ENCODE data around the gene PKD2.
"Not testable (repeated sequence)": the region's sequence is repeated elsewhere in the genome, so short reads cannot be mapped to it uniquely, and the experiment has no call there.

PKD2 gene

GRCh38 chr4:88070031-88070430 is 62.6 kb downstream of the PKD2 start:
- DNase-seq (ENCODE audit: low spot score) = no peak

- DNase-seq (ENCODE audit: low spot score) = no peak
Observed at GRCh38 chr4:88075336-88075735, 67.9 kb downstream of the PKD2 start.

GRCh38 chr4:88077911-88078524 is 70.6 kb downstream of the PKD2 start:
- DNase-seq (ENCODE audit: low spot score) = no peak

GRCh38 chr4:88078579-88078978 is 71.1 kb downstream of the PKD2 start:
- no peak for DNase-seq (ENCODE audit: low spot score)

DNA sequence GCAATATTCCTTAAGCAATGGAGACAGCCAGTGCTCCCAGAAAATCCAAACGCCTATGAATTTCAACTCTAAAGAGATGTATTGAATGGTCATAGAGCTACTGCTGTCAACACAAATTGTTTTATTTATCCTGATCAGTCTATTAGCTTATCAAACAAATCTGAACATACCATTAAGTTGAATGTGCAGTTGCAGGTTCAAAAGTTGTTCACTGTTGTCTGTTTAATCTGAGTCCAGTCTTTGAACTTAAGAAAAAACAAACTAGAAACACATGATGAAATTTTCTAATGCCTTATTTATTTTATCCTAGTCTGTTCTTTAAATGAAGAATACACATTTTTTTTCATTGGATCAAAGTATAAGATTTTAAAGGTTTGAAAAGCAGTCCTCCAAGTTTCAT is 73.2 kb downstream of the PKD2 start:
- no peak for DNase-seq (ENCODE audit: low spot score)

- no peak for DNase-seq (ENCODE audit: low spot score)
Observed at GRCh38 chr4:88087004-88087403, 79.6 kb downstream of the PKD2 start.

DNA sequence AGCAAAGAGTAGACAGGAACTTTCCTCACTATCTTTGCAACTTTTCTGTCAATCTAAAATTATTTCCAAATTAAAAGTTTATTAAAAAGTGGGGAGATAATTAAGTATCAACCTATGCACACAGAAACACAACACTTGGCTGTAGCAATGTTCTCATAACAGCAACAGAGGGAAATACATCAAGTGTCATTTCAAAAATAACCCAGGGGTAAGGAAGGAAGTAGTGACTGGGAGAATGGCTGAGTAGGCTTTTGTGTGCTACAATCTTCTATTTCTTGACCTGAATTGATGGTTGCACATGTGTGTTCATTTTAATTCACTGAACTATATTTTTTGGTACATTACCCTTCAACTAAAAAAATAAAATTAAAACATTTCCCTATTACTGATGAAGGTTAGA is 83.5 kb downstream of the PKD2 start:
- no peak for DNase-seq (ENCODE audit: low spot score)

DNA sequence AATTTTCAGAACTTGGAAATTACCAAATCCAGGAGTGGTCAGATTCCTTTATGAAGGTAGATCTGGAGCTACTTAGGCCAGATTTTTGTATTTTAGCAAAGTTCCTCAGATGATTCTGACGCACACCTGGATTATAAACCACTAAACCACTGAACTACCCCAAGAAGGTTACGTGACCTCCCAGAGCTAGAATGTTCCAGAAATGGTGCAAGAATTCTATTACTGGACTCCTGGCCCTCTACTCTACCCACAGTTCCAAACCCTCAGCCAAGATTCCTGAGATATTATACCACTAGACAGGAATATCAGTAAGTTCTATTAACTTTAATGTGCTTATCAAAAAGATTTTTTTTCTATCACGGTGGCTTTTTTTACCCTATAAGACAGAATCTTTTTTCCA is 83.9 kb downstream of the PKD2 start:
- DNase-seq (ENCODE audit: low spot score) = no peak

- DNase-seq (ENCODE audit: low spot score) = no peak
Observed at GRCh38 chr4:88093874-88094273, 86.4 kb downstream of the PKD2 start.

- DNase-seq (ENCODE audit: low spot score) = no peak
Observed at GRCh38 chr4:88097301-88097700, 89.9 kb downstream of the PKD2 start.

DNA sequence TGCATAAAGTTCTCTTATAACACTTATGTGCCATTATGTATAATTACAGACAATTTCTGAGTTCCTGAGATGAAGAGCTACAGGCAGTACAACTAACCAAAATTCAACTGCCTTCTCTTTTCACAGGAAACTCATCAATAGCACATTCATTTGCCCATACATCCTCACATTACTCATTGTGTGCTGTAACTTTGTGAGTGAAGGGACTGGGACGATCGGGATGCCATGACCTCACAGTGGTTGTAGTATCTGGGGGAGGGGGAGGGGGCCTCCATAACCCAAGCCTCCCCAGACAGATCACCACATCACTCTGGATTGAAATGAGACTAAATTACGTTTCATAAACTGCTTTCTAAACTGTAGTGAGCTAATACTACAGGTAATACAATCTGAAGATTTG is 90.3 kb downstream of the PKD2 start:
- no peak for DNase-seq (ENCODE audit: low spot score)

- no peak for DNase-seq (ENCODE audit: low spot score)
Observed at GRCh38 chr4:88098993-88099752, 91.7 kb downstream of the PKD2 start.

DNA sequence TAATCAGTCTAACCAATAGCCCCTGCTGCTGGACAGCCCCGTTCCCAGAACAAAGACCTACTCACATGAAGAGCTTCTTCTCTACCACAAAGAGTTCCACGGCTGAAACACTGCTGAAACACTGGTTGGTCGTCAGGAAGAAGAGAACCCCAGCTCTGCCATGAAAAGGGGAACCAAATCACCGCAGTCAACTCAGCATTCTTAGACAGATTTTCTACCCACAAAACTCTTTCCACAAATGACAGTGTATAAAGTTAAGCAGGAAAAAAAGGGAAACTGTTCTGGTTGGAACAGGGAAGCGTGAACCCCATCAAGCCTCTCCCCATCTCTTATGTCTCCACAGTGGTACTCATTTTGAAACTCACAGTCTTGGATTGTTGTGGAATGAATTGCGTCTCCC is 93.7 kb downstream of the PKD2 start:
- DNase-seq (ENCODE audit: low spot score) = no peak

DNA sequence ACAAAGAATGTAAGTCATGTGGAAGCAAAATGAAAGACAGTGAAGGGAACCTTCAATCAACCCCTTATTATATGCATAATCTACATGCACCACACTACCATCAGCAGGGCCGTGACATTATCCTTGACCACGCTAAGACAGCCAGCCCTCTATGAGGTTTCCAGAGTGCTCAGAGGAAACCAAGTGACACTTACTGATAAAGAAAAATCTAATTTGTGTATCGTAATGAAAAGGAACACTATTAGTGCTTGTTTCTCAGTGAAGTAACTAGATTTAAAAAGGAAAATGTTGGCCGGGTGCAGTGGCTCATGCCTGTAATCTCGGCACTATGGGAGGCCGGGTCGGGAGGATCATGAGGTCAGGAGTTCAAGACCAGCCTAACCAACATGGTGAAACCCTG is 94.6 kb downstream of the PKD2 start:
- no peak for DNase-seq (ENCODE audit: low spot score)

- no peak for DNase-seq (ENCODE audit: low spot score)
Observed at GRCh38 chr4:88104902-88105610, 97.6 kb downstream of the PKD2 start.

DNA sequence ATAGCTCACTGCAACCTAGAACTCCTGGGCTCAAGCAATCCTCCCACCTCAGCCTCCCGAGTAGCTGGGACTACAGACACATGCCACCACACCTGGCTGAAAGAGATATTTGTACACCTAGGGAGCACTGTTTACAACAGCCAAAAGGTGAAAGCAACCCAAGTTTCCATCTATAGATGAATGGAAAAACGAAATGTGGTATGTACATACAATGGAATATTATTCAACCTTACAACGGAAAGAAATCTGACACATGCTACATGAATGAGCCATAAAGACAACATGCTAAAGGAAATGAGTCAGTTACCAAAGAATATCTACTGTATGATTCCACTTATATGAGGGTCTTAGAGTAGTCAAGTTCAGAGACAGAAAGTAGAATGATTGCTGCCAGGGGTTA is 98.8 kb downstream of the PKD2 start:
- DNase-seq (ENCODE audit: low spot score) = no peak

DNA sequence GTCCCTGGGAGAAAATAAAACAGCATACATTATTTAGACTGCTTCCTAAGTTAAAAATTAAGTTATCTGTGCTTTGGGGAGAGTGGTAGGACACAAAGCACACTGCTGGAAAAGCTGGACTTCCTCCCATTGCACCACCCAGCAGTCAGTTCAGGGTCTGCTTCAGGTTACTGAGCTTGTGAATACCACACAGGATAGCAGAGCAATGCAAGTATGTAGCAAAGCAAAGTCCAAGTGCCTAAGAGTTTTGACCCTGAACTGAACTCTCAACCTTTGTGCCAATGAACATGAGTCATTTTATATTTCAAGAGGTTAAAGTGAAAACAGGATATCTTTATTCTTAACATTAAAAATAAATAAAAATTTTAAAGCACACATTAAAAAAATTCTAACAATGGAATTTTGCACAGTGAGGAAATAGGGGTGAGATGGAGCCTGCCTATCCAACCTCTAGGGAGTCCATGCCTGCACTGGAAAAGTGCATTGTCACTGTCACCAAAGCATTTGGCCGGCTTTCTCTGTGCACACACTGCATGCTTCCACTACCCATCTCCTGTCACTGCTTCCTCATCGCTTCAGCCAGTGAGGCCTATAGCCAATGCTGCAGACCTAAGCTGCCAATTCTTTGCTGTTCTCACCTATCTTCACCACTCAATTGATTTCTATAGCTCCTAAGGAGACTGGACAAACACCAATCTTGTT is 100.1 kb downstream of the PKD2 start:
- DNase-seq (ENCODE audit: low spot score) = no peak

DNA sequence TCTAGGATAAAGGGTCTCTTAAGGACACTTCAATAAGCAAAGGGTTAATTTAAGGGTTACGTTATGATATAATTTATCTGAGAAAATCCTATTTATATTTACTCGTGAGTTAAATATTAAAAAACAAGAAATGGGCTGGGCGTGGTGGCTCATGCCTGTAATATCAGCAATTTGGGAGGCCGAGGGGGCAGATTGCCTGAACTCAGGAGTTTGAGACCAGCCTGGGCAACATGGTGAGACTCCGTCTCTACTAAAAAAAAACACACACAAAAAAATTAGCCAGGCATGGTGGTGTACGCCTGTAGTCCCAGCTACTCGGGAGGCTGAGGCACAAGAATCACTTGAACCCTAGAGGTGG is 100.7 kb downstream of the PKD2 start:
- not testable (repeated sequence) for DNase-seq (ENCODE audit: low spot score)

GRCh38 chr4:88108747-88109122 is 101.3 kb downstream of the PKD2 start:
- no peak for DNase-seq (ENCODE audit: low spot score)

- no peak for DNase-seq (ENCODE audit: low spot score)
Observed at GRCh38 chr4:88109123-88109881, 101.9 kb downstream of the PKD2 start.

- no peak for DNase-seq (ENCODE audit: low spot score)
Observed at GRCh38 chr4:88110826-88111225, 103.4 kb downstream of the PKD2 start.

GRCh38 chr4:88112856-88113255 is 105.4 kb downstream of the PKD2 start:
- no peak for DNase-seq (ENCODE audit: low spot score)
